Measurements from ENCODE around the gene PRR15.

- TF ChIP-seq, protein P1, sequence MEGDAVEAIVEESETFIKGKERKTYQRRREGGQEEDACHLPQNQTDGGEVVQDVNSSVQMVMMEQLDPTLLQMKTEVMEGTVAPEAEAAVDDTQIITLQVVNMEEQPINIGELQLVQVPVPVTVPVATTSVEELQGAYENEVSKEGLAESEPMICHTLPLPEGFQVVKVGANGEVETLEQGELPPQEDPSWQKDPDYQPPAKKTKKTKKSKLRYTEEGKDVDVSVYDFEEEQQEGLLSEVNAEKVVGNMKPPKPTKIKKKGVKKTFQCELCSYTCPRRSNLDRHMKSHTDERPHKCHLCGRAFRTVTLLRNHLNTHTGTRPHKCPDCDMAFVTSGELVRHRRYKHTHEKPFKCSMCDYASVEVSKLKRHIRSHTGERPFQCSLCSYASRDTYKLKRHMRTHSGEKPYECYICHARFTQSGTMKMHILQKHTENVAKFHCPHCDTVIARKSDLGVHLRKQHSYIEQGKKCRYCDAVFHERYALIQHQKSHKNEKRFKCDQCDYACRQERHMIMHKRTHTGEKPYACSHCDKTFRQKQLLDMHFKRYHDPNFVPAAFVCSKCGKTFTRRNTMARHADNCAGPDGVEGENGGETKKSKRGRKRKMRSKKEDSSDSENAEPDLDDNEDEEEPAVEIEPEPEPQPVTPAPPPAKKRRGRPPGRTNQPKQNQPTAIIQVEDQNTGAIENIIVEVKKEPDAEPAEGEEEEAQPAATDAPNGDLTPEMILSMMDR (IDR thresholded peaks at IDR 0.05): no peak
- no peak for TF ChIP-seq EP300 (IDR thresholded peaks at IDR 0.05)
Measured at GRCh38 chr7:29538389-29538788, 25.2 kb upstream of the PRR15 start.
